ENCODE measurements around the gene NTN1.
A peak's percentile ranks its signal among the peaks of the same experiment; 100 is the strongest.
"Not testable (repeated sequence)": the region's sequence is repeated elsewhere in the genome, so short reads cannot be mapped to it uniquely, and the experiment has no call there.

The NTN1 gene

DNA sequence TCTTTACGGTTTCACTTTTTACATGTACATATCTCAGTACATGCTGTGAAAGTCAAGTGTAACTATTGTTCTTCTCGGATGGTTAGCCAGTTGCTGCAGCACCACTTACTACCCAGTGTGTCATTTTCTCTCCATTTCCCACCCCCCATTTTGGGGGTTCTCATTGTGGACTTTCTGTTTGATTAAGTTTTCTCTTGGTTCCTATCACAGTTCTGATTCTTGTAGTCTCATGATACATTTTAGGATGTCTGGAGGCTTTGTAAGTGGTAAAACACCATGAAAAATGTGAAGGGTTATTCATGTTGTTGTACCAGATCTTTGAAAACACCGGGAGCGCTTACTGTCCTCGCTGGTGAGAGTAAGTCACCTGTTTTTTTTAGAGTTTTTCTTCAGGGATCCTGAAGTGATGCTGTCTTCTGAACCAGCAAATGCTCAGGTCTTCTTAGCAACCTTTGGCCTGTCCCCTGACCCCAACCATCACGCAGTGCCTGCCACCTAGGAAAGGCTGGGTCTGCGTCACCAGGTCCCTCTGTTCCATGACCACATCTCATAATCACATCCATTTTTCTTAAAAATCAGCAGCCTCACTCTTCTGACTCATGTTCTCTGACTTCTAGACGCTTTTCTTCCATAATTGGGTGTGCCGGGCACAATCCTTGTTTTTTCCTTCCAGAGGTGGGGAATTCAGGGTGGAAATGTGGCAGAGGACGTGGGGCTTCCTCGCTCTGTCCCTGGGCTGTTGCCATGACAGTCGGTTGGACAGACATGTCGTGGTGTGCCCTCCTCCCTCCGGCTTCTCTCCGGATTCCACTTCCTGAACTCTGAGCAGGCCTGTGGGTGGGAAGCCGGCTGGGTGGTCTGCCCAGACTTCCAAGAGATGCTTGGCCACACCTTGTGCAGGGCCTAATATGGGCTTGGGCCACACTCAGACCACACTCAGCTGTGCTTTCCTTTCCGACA lies 102.6 kb downstream of the NTN1 start:
- DNase-seq (ENCODE audit: low spot score) = no peak

DNA sequence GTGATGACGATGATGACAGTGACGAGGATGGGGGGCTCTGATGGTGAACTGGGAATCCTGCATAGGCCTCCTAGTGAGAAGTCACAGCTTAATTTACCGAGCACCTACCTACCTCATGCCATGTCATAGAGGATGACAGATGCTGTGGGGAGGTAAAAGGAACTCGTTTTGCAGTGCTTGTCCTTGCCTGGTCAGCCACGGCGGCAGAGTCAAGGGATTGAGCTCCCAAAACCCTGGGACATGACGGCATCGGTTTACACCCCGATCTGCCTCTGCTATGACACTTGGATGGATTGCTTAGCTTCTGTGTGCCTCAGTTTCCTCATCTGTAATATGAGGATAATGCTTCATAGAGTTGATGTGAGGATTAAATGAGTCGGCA lies 103.2 kb downstream of the NTN1 start:
- DNase-seq (ENCODE audit: low spot score) = no peak

DNA sequence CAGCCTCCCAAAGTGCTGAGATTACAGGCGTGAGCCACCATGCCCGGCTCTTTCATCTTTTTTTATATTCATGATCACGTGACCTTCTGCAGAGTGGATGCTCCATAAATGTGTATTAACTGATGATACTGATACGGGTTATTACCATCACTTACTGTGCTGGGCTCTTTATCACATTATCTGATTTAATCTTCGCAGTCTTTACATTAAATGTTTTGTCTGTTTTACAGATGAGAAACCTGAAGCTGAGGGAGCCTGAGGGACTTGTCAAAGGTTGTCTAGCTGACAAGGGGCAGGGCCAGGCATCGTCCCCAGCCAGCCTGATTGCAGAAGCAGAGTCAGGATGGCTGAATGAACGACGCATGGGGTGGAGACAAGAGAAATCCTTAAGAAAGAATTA lies 104.4 kb downstream of the NTN1 start:
- DNase-seq (ENCODE audit: low spot score) = no peak

DNA sequence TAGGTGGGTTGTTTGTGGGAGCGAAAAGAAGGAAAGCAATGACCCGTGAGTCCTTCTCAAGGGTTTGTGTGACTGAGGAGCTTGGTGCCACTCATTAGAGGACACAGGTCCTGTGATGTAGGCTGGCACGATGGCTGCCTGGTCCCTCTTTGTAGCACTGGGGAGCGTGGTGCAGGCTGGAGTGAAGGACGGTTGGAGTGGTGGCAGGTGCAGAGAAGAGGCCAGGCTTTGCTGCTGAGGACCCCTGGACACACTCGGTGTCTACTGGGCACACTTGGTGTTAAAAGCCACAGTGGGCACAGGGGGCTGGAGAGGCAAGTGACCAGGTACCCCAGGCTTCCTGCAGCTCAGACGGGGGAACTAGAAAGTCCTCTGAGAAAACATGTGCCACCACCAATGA lies 106.0 kb downstream of the NTN1 start:
- no peak for DNase-seq (ENCODE audit: low spot score)

DNA sequence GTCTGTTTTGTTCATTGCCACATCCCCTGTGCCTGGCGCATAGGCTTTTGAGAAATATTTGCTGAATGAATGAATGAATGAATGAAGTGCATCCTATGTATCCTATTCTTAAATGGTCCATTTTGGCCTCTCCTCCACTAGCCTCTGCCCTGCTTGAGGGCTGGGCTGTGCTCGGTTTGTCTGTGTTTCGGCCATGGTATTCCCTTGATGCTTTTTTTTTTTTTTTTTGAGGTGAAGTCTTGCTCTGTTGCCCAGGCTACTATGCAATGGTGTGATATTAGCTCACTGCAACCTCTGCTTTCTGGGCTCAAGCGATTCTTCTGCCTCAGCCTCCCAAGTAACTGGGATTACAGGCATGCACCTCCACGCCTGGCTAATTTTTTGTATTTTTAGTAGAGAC lies 110.1 kb downstream of the NTN1 start:
- DNase-seq (ENCODE audit: low spot score) = no peak

DNA sequence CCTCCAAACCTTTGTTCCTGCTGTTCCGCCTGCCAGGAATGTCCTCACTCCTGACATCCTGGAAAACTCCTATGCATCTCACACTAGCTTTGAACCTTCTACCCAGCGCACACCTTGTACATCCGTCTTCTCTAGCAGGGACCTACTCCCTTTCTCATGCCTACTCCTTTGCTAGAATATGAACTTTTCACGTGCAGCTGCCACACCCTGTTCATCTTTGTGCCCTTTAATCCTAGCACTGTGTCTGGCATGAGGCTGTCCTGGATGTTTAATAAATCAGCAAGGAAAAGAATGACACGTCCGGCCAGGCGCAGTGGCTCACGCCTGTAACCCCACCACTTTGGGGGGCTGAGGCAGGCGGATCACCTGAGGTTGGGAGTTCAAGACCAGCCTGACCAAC lies 111.0 kb downstream of the NTN1 start:
- no peak for DNase-seq (ENCODE audit: low spot score)

DNA sequence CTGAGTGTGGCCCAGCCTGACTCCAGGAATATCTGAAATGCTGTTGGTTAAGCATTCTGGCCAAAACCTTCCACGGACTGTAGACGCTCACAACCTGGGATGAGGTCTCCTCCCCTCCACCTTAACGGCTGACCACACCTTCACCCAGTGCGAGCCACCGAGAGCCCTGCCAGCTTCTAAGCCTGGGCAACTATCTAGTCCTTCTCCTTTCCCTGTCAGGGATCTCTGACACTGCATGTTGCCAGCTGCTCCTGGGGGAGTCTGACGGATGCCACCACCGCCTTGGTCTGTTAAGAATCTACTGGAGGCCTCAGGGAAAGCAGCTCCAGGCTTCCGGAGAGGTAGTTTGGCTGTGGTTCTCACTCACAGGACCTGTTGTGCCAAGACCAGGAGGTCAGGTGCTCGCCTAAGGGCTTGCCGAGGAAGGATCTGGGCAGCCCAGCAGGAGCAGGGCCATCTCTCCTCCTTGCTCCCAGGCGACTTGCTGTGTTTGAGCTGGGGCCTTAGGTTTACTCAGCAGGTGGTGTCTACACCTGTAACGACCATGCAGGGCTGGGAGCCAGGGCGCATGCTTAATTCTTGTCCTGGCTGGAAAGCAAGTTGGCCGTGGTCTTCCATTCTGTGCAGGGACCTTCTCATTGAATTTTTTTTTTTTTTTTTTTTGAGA lies 111.8 kb downstream of the NTN1 start:
- DNase-seq (ENCODE audit: low spot score) = no peak

DNA sequence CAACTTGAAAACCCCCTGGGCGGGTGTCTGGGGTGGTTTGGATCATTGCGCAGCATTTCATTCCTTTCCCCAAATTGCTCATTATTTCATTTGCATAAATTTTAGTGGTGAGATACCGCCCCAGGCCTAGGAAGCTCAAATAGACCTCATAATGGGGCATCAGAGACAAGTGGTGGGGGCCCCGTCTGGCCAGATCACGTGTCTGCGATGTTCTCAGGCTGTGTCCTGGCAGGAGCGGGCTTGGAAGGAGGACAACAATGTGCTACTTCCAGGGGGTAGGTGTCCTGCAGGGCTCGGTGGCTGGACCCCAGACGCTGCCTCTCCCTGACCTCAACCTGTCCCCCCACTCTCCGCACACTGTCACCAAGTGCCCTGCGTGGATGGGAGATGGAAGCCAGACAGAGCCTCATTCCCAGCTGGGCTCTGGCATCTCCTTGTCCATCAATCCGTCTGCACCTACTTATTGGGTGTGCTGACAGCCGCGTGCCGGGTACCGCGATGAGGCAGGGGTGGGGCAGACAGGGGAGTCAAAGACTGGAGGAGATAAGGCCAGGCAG lies 116.9 kb downstream of the NTN1 start:
- DNase-seq (ENCODE audit: low spot score) = no peak

DNA sequence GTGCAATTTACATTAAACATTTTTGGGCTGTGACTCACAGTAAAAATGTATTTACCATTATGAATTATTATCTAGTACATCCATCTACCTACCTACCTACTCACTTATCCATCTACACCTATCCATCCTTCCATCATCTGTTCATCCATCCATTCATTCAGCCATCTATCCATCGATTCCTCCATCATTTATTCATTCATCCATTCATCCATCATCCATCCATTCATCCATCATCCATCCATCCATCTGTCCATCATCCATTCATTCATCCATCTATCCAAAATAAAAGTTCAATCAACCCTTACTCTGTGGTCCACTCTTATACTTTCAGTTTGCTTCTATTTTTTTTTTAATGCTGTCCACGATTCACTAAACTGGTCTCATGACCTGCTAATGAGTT lies 118.4 kb downstream of the NTN1 start:
- DNase-seq (ENCODE audit: low spot score) = no peak

DNA sequence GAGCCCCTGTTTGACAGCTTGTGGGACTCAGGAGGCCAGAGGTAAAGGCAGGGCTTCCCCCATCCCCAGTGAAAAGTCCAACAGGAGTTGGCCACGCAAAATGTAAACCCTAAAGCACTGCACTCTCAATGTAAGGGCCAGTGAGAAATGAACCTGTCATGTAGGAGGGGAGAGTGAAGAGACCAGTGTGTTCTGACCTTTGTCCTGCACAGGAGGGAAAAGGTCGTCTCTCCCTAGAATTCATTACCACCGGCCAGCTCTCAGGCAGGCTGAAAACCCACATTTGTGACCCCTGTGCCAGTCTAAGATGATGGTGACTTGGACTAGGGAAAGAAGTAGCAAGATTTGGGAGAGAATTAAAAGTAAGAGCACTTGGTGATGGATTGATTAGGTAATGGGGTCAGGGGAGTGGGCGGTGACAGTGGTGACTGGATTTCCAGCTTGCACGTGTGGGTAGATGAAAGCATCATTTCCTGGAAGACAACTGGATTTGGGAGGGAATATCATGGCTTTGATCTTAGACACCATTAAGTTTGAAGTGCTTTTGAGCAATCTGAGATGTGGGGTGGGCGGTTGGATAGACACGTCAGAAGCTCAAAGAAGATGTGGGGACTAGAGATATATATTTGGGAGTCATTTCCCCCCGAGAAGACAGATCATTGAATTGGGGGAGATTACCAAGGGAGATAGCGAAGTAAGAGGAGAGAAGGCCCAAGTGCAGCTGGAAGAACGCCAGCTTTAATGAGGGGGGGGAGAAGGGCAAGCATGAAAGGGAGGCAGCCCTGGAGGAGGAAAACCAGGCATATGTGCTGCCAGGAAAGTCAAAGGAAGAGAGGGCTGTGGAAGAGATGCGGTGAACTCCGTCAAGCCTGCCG lies 119.5 kb downstream of the NTN1 start:
- no peak for DNase-seq (ENCODE audit: low spot score)

DNA sequence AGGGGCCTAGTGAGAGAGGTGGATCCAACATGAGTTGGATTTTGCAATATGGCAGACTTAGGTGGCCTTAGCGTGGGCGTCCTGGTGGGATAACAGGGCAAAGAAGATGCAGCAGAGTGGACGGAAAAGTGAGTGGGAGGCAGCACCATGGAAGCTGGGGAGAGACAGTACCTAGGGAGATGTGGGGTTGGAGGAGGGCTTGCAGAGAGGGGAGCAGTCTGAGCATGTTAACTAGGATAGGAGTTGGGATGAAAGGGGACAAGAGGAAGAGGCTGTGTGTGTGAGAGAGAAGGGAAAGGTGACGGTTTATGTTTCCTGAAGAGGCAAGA lies 120.1 kb downstream of the NTN1 start:
- no peak for DNase-seq (ENCODE audit: low spot score)

DNA sequence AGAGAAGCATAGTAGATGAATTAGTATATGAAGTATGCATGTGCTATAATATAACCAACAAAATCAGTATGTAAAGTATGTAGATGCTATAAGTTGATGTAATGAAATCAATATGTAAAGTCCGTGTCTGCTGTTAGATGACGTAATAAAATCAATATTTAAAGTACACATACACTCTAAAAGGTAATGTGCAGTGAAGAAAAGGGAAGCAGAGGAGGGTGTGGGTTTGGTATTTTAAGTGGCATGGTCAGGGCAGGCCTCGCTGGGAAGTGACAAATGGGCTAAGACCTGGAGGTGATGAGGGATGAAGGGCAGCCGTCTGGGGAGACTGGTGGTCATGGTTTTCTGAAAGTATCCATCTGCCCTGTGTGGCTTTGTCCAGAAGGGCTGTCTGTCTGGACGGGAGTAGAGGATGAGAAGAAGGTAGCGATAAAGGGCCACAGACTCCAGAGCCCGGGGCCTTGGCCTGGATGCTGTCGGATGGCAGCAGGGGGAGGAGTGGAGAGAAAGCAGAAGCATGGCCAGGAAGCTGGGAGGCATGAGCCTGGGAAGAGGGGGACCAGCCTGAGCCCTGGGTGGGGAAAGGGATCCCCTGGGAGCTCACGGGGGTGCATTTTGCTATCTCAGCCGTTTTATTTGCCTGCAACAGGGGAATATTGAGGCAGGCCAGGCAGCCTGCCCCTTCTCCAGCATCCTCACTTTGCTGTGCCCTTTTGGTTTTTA lies 121.6 kb downstream of the NTN1 start:
- no peak for DNase-seq (ENCODE audit: low spot score)

DNA sequence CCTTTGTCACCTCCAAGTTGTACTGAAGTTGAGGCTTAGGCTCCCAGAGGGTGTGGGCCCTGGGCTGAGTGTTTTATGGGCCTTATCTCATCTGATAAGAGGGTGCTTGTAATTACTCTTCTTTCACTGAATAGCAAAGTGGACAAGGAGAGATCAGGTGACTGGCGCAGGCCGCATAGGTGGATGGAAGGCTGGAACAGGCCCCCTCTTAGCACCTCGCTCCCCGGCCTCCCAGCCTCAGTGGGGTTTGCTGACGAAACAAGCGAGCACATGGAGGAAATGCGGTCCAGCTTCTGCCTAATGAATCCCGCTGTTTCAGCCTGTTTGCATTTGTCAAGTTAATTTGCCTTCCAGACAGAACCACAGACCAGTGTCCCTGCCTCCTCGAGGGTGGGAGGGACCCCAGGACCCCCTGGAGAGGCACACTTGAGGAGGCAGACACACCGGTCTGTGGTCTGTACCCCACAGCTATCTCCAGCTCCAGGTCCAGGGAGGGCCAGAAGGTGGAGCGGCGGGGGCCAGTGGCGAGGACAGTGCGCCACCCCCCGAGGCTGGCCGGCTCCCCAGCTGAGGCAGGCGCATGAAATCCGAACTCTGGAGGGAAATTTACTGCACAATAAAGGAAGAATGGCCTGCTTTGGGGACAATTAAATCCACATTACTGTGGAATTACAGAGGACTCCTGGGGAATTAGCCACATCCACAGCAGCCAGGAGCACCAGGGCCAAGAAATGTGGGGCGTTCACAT lies 123.4 kb downstream of the NTN1 start:
- no peak for DNase-seq (ENCODE audit: low spot score)

DNA sequence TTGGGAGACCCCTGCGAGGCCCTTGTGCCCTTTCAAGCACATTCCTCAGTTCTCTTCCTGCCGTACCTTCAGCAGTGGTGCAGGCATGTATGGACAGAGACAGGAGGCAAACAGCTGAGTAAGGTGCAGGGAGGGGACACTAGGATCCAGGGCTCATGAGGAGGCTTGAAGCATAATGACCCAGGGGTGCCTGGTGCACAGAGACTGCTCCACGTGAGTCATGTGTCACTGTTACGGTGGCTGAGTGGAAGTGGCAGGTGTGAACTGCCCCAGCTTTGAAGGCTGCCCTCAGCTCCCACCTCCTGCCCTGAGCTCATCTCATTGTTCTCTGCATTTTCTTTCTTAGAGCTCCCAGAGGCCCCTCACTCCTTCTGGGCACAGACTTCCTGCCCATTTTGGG lies 124.8 kb downstream of the NTN1 start:
- no peak for DNase-seq (ENCODE audit: low spot score)

DNA sequence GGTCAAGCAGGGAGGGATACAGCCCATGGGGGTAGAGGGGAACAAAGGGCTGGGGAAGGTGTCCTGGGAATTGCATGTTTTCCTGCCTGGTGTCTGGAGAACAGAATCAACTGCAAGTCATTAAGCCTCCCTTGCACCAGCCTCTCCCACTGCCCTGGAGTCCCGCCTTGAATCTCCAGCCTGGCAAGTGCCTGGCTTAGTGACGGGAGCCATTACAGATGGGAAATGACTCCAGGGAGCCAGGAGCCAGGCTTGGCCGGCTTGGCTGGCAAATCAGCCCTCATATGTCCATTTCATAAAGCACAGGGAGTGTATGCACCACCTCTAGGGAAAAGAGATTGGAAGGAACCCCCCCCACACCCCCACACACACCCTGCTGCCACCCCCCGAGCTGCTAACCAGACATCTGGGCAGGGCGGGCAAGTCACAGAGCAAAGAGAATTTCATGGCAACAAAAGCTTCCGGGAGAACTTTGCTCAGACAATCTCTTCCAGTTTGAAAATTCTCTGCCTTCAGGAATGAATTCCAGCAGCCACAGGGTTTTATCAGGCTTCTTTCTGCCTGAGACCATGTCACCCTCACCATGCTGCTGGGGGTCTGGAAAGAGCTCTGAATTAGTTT lies 127.7 kb downstream of the NTN1 start:
- DNase-seq (ENCODE audit: low spot score) = no peak

DNA sequence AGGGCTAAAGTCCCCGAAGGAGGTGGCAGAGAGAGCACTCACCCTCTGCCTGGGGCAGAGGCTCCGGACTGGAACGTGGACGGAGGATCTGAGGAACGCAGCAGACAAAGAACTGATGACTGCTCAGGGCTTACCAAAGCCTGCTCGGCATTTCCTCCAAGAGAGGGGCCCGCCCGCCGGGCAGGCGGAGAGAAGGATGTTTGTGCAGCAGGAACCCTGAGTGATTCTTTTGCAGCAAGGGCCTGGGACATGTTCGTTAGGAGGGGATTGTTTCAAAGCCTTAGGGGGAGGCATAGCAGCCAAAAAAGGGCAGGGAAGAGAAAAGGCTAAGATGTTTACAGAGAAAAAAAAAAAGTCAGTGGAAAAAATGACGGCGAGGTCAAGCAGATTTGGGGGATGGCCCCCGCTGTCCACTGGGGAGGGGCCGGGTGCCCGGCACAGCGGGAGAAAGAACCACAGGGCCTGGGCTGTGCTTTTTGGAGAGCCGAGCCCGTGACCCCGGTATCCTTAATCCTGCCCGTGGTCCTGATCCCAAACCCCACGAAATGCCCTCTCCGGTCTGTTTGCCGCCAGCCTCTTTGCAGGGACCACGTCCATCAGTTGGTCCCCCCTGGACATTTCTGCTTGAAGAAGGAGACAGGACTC lies 129.3 kb downstream of the NTN1 start:
- peak; percentile 8 for DNase-seq (ENCODE audit: low spot score)

DNA sequence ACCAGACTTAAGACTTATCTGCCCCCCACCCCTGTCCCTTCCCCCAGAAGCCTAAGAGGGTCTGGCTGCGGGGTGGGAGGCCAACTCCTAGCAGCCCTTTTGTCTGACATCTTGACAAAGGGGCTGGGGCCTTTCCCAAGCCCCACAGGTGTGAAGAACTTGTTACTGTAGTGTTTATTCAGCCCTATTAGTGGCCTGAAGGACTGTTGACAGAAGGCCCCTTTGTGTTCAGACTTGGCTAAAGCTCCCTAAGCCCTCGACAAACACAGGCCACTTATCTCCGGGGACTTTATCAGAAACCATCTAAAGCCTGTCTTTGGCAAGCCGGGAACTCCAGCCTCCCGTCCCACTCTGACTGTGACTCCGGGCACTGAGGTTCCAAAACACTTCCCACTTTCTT lies 129.8 kb downstream of the NTN1 start:
- no peak for DNase-seq (ENCODE audit: low spot score)

DNA sequence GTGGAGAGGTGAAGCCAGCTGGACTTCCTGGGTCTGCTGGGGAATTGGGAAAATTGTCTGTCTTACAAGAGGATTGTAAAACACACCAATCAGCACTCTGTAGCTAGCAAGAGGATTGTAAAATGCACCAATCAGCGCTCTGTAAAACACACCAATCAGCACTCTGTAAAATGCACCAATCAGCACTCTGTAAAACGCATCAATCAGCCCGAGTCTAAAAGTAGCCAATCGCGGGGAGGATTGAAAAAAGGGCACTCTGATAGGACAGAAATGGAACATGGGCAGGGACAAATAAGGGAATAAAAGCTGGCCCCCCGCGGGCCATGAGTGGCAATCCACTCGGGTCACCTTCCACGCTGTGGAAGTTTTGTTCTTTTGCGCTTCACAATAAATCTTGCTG lies 130.4 kb downstream of the NTN1 start:
- not testable (repeated sequence) for DNase-seq (ENCODE audit: low spot score)

DNA sequence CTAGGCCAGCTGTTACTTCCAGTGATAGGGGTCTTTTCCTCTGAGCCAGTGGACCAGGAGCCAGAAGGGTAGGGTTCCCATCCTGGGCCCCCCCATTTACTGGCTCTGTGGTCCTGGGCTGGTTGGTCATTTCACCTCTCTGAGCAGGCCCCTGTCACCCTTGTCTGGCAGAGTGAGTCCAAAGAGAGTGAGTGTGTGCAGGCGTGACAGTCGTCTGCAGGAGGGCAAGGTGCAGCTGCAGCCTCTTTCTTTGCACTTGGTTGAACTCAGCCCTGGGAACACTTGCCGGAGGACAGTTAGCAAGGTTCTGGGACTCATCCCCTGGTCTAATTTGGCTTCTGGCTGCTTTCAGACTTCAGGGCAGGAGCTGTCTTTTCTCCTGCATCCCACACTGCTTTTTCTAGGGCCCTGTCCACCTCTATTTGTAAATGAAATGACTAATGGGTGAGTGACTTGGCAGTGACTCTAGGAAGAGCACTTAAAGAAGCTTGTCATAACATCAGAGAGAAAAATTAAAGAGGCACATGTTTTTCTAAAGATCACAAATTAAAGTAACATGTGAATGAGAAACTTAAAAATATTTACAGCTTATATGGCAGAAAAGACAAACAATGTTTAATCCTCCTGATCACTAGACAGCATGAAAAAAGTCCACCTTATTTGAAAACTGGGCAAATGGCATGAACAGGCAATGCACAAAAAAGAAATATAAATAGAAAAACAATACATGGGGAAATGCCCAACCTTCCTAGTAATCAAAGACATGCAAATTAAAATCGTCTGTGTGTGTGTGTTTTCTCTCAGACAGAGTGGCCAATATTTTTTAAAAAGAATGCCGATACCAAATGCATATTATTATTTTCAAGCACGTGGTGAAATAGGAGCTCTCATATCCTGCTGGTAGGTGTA lies 137.5 kb downstream of the NTN1 start:
- no peak for DNase-seq (ENCODE audit: low spot score)

Measured in putamen (tissue), 1 donor.